B cell (primary cell): ENCODE results near the gene IRS2. TPM values are rescaled to one million over a fixed set of nuclear protein-coding genes. Genes with fewer than 3 reads are reported as not detected.
A peak's percentile ranks its signal among the peaks of the same experiment; 100 is the strongest.

ENCODE experiments used
- ATAC-seq: fragments of 200-7000 bp; cut with Tn5 transposase; one replicate; pipeline ENCODE4 v1.10.0; 2021; ENCODE audit warnings: low read depth, mild to moderate bottlenecking, moderate number of reproducible peaks, moderate library complexity
- CTCF ChIA-PET: fragments of 350-600 bp; sonication (Branson Sonifier 250); formaldehyde crosslinking; loops from one replicate; lab custom pipeline; 2021; ENCODE audit warnings: antibody characterized with exemption, inconsistent platforms; lab: Charles Lee
- POLR2A ChIA-PET: fragments of 350-600 bp; sonication (Branson Sonifier 250); formaldehyde crosslinking; loops from one replicate; lab custom pipeline; 2021; ENCODE audit warnings: antibody characterized with exemption; lab: Charles Lee
- DNase-seq: peaks from one replicate; pipeline ENCODE4 v3.0.0; 2013
- H2AFZ ChIP-seq: 2 replicates; pipeline ENCODE4 v1.6.1; 2012; ENCODE audit warnings: mild to moderate bottlenecking, low read depth, low read length; ENCODE audit not compliant: insufficient read depth, poor library complexity, severe bottlenecking
- H3K27ac ChIP-seq, 2 donors: 1 replicate in 1 of 2; 2 replicates in 1 of 2; pipeline ENCODE4 v1.5.1; 2012 to 2013; ENCODE audit warnings: low read length in 2 of 2, mild to moderate bottlenecking in 2 of 2, moderate library complexity in 1 of 2
- H3K27me3 ChIP-seq, 4 experiments: fragments of 200-600 bp in 1 of 4; sonication (generic) in 1 of 4; replicated peaks in 1 of 4; 1 replicate in 2 of 4; 2 replicates in 2 of 4; pipeline versions ENCODE4 v1.6.1 to v1.7.0; 2013 to 2016; ENCODE audit warnings: low read length in 3 of 4, mild to moderate bottlenecking in 2 of 4, mixed read lengths in 1 of 4, moderate library complexity in 1 of 4; ENCODE audit not compliant: insufficient read depth in 4 of 4, control insufficient read depth in 3 of 4; ENCODE audit errors: control extremely low read depth in 1 of 4
- H3K36me3 ChIP-seq, 2 experiments: replicated peaks in 1 of 2; 1 replicate in 1 of 2; 2 replicates in 1 of 2; pipeline versions ENCODE4 v1.6.1 to v1.7.1; 2013; ENCODE audit warnings: low read length in 1 of 2; ENCODE audit not compliant: insufficient read depth in 2 of 2, control insufficient read depth in 1 of 2; ENCODE audit errors: control extremely low read depth in 1 of 2, extremely low read depth in 1 of 2
- H3K4me1 ChIP-seq, 2 donors: fragments of 200-600 bp in 1 of 2; sonication (generic) in 1 of 2; 1 replicate in 1 of 2; 2 replicates in 1 of 2; pipeline versions ENCODE4 v1.5.1 to v1.6.1; 2013 to 2017; ENCODE audit warnings: low read length in 2 of 2; ENCODE audit not compliant: control insufficient read depth in 2 of 2, insufficient read depth in 2 of 2
- H3K4me2 ChIP-seq: replicated peaks from 2 replicates; pipeline ENCODE3; 2012; ENCODE audit warnings: mild to moderate bottlenecking, low read depth, low read length; ENCODE audit not compliant: poor library complexity, severe bottlenecking
- H3K4me3 ChIP-seq, 5 experiments: fragments of 200-600 bp in 1 of 5; sonication (generic) in 1 of 5; 1 replicate in 3 of 5; 2 replicates in 2 of 5; pipeline versions ENCODE4 v1.5.1 to v1.7.0; 2011 to 2016; ENCODE audit warnings: low read length in 4 of 5, mild to moderate bottlenecking in 4 of 5, low read depth in 2 of 5, control low read depth in 1 of 5, moderate library complexity in 1 of 5; ENCODE audit not compliant: insufficient read depth in 1 of 5; ENCODE audit errors: control extremely low read depth in 1 of 5, extremely low read depth in 1 of 5
- H3K79me2 ChIP-seq: fragments of 200-600 bp; sonication (generic); one replicate; pipeline ENCODE4 v1.6.0; 2016; ENCODE audit warnings: low read length; ENCODE audit not compliant: control insufficient read depth, insufficient read depth
- H3K9ac ChIP-seq: fragments of 200-600 bp; sonication (generic); 2 replicates; pipeline ENCODE4 v1.6.1; 2017; ENCODE audit warnings: mild to moderate bottlenecking, low read length, moderate library complexity
- H3K9me3 ChIP-seq, 3 donors: one replicate each; pipeline versions ENCODE4 v1.6.1 to v1.7.1; 2013; ENCODE audit warnings: low read length in 2 of 3; ENCODE audit not compliant: control insufficient read depth in 2 of 3, insufficient read depth in 1 of 3; ENCODE audit errors: control extremely low read depth in 1 of 3
- H4K20me1 ChIP-seq: 2 replicates; pipeline ENCODE4 v1.6.0; 2012; ENCODE audit warnings: mild to moderate bottlenecking, low read length; ENCODE audit not compliant: insufficient read depth, control insufficient read depth, poor library complexity, severe bottlenecking
- H3K27ac Mint-ChIP-seq: one replicate; pipeline ENCODE4 v1.8.0; 2021; ENCODE audit warnings: mixed read lengths
- H3K27me3 Mint-ChIP-seq: one replicate; pipeline ENCODE4 v1.8.0; 2021; ENCODE audit warnings: mixed read lengths
- H3K4me1 Mint-ChIP-seq: one replicate; pipeline ENCODE4 v1.8.0; 2021; ENCODE audit warnings: mixed read lengths
- H3K4me3 Mint-ChIP-seq: one replicate; pipeline ENCODE4 v1.8.0; 2021; ENCODE audit warnings: mixed read lengths
- H3K9me3 Mint-ChIP-seq: one replicate; pipeline ENCODE4 v1.8.0; 2022; ENCODE audit warnings: mixed read lengths; ENCODE audit not compliant: insufficient read depth
- CTCF ChIP-seq: fragments of 200-600 bp; IDR thresholded peaks from one replicate; pipeline ENCODE4 v1.8.0; 2022; ENCODE audit warnings: antibody characterized with exemption, mild to moderate bottlenecking
- EZH2 ChIP-seq: IDR thresholded peaks from 2 replicates; pipeline ENCODE4 v1.6.1; 2012; ENCODE audit warnings: borderline replicate concordance, low read depth, mild to moderate bottlenecking, moderate library complexity, low read length; ENCODE audit not compliant: insufficient read depth, poor library complexity, severe bottlenecking
- WGBS: methylation state at CpG from one replicate; pipeline ENCODE4 v1.1.5; 2013; ENCODE audit warnings: missing lambda C conversion rate; ENCODE audit not compliant: insufficient coverage; 5-methylcytosine and 5-hydroxymethylcytosine counted together
- intact Hi-C: fragments of 100-400 bp; cut with micrococcal nuclease; formaldehyde crosslinking; loops from one replicate; pipeline ENCODE4 v1.10.0; 2022
- polyA plus RNA-seq: library from polyadenylated mRNA; depleted of rRNA; stranded (reverse); fragments of >200 nt; gene quantifications from 2 replicates; pipeline ENCODE4 v1.2.3, GENCODE V29; 2012
- total RNA-seq, 2 donors: library from RNA; stranded (reverse); fragments of 120-200 nt in 1 of 2; gene quantifications; 1 replicate in 1 of 2; 2 replicates in 1 of 2; pipeline versions ENCODE4 v1.2.3 to v1.2.4, GENCODE V29; 2013 to 2022

IRS2 gene
- total and polyA plus RNA-seq, 2 donors (not counting 1 experiment from before 2014, with no cell fraction given): 5.8 to 26.9 TPM

- H3K9me3 Mint-ChIP-seq: no peaks in the 10 kb centered on the region
- WGBS: 1% methylated on average over 82 of the region's 86 CpGs
- ChIA-PET CTCF (interaction anchor here (0.8 kb wide), 1 partner anchor 625 kb away, joined by 3 read pairs; no protein-coding TSS in a partner anchor), POLR2A (interaction anchor here (0.6 to 1.0 kb wide), 3 partner anchors 625 to 772 kb away, joined by 3 to 5 read pairs (median 3); no protein-coding TSS in a partner anchor)
- TF ChIP-seq CTCF: no peak
- no peak for TF ChIP-seq EZH2
- Histone ChIP-seq H3K4me3 (peak overlapping the region; percentile 41 to 72 (median 70)), H4K20me1 (peaks cover 24% of the 10 kb centered on the region), H3K27ac (peak overlapping the region in 1 of 2 donors; percentile 72), H3K9ac (peak overlapping the region; percentile 72), H3K4me1 (peaks cover 3 to 10% of the 10 kb centered on the region in 2 donors), H2AFZ (peak overlapping the region; percentile 88), H3K4me2 (peak overlapping the region; percentile 97), H3K27me3 (peaks cover 0 to 11% (median 0%) of the 10 kb centered on the region in 4 experiments), H3K9me3 (peaks cover 0 to 16% (median 0%) of the 10 kb centered on the region in 3 donors), H3K79me2 (peaks cover 7% of the 10 kb centered on the region), H3K36me3 (no peaks in the 10 kb centered on the region)
- H3K4me1 Mint-ChIP-seq: peaks cover 7% of the 10 kb centered on the region
- intact Hi-C loops: loop anchor here (2.0 to 10.0 kb wide), 6 partner anchors 625 to 1570 kb away; partner anchors contain the start of genes ABHD13, ANKRD10, ING1 and LIG4
- peak overlapping the region; percentile 83 for H3K4me3 Mint-ChIP-seq
- H3K27me3 Mint-ChIP-seq: peaks cover 11% of the 10 kb centered on the region
- DNase-seq (peak; percentile 60), ATAC-seq (no peak)
- peak overlapping the region; percentile 67 for H3K27ac Mint-ChIP-seq
Observed at GRCh38 chr13:109787135-109787954, 962 bp upstream of the IRS2 start.
